HEK293 (cell line): ENCODE data around the gene MSLN.

Experiments used
- CTCF ChIA-PET: fragments of 350-600 bp; formaldehyde crosslinking; extraction: SDS; loops from one replicate; lab custom pipeline; 2021; ENCODE audit warnings: antibody characterized with exemption; lab: Yijun Ruan, JAX
- POLR2A ChIA-PET: fragments of 300-600 bp; formaldehyde crosslinking; extraction: SDS; loops from one replicate; lab custom pipeline; 2020; ENCODE audit warnings: antibody characterized with exemption, inconsistent platforms; lab: Yijun Ruan, JAX
- H3K27ac ChIP-seq: fragments of 200-500 bp; sonication (Bioruptor generic); 2 replicates; pipeline ENCODE4 v1.5.1; 2014; ENCODE audit warnings: low read depth, low read length, control low read depth, inconsistent platforms; ENCODE audit errors: extremely low read depth
- H3K36me3 ChIP-seq, 2 experiments: fragments of 200-500 bp in 1 of 2; sonication (Bioruptor generic) in 1 of 2; 1 replicate in 1 of 2; 2 replicates in 1 of 2; pipeline ENCODE4 v1.5.1; 2014 to 2017; ENCODE audit warnings: inconsistent platforms in 2 of 2, low read length in 2 of 2; ENCODE audit not compliant: control insufficient read depth in 2 of 2, insufficient read depth in 1 of 2
- H3K4me1 ChIP-seq: fragments of 200-500 bp; sonication (Bioruptor generic); 2 replicates; pipeline ENCODE4 v1.5.1; 2014; ENCODE audit warnings: mild to moderate bottlenecking, low read length, inconsistent platforms; ENCODE audit not compliant: control insufficient read depth, insufficient read depth
- H3K4me3 ChIP-seq: 2 replicates; pipeline ENCODE4 v1.5.1; 2011; ENCODE audit warnings: low read depth, mild to moderate bottlenecking, control low read depth, low read length, moderate library complexity
- H3K9me3 ChIP-seq: fragments of 200-500 bp; sonication (Bioruptor generic); 2 replicates; pipeline ENCODE4 v1.5.1; 2014; ENCODE audit warnings: low read depth, low read length, inconsistent platforms; ENCODE audit not compliant: control insufficient read depth, insufficient read depth
- BCL11B ChIP-seq: fragments of 450-650 bp; formaldehyde crosslinking; IDR thresholded peaks from 2 replicates; pipeline ENCODE4 v1.5.1; 2016; ENCODE audit warnings: low read depth, missing biosample characterization, missing genetic modification characterization
- IKZF3 ChIP-seq: fragments of 450-650 bp; IDR thresholded peaks from 2 replicates; pipeline ENCODE4 v1.5.0; 2018; ENCODE audit warnings: missing biosample characterization, mild to moderate bottlenecking, missing genetic modification characterization, moderate library complexity
- KLF16 ChIP-seq: fragments of 450-650 bp; formaldehyde crosslinking; IDR thresholded peaks from 2 replicates; pipeline ENCODE4 v1.5.1; 2017; ENCODE audit warnings: missing biosample characterization, missing genetic modification characterization
- MEIS1 ChIP-seq: sonication (generic); formaldehyde crosslinking; IDR thresholded peaks from 2 replicates; pipeline ENCODE4 v1.8.1; 2022; ENCODE audit warnings: missing genetic modification reagents, mild to moderate bottlenecking, borderline replicate concordance
- MYNN ChIP-seq: fragments of 450-650 bp; formaldehyde crosslinking; IDR thresholded peaks from 2 replicates; pipeline ENCODE4 v1.5.1; 2016; ENCODE audit warnings: missing biosample characterization, missing genetic modification characterization, borderline replicate concordance
- SCRT2 ChIP-seq: fragments of 450-650 bp; formaldehyde crosslinking; IDR thresholded peaks from 2 replicates; pipeline ENCODE4 v1.5.1; 2016; ENCODE audit warnings: missing biosample characterization, missing genetic modification characterization
- WT1 ChIP-seq: fragments of 450-650 bp; formaldehyde crosslinking; IDR thresholded peaks from 2 replicates; pipeline ENCODE4 v1.5.1; 2016; ENCODE audit warnings: missing biosample characterization, missing genetic modification characterization
- YY1 ChIP-seq: fragments of 450-650 bp; formaldehyde crosslinking; IDR thresholded peaks from 2 replicates; pipeline ENCODE4 v1.5.1; 2018; ENCODE audit warnings: missing biosample characterization, missing genetic modification characterization
- ZBTB7A ChIP-seq: fragments of 450-650 bp; formaldehyde crosslinking; IDR thresholded peaks from 2 replicates; pipeline ENCODE4 v1.5.1; 2016; ENCODE audit warnings: low read depth, missing biosample characterization, missing genetic modification characterization
- ZBTB8A ChIP-seq: fragments of 450-650 bp; formaldehyde crosslinking; IDR thresholded peaks from 2 replicates; pipeline ENCODE4 v1.5.1; 2016; ENCODE audit warnings: missing biosample characterization, missing genetic modification characterization
- ZFHX2 ChIP-seq: fragments of 450-650 bp; formaldehyde crosslinking; conservative IDR thresholded peaks from 2 replicates; pipeline ENCODE4 v1.5.1; 2016; ENCODE audit warnings: missing biosample characterization, missing genetic modification characterization
- ZFP41 ChIP-seq: fragments of 450-650 bp; formaldehyde crosslinking; IDR thresholded peaks from 2 replicates; pipeline ENCODE4 v1.5.1; 2016; ENCODE audit warnings: missing biosample characterization, missing genetic modification characterization, borderline replicate concordance
- ZNF10 ChIP-seq: fragments of 450-650 bp; formaldehyde crosslinking; IDR thresholded peaks from 2 replicates; pipeline ENCODE4 v1.5.1; 2017; ENCODE audit warnings: missing biosample characterization, missing genetic modification characterization
- ZNF133 ChIP-seq: fragments of 450-650 bp; formaldehyde crosslinking; IDR thresholded peaks from 2 replicates; pipeline ENCODE4 v1.5.1; 2016; ENCODE audit warnings: missing biosample characterization, missing genetic modification characterization
- ZNF138 ChIP-seq: fragments of 450-650 bp; formaldehyde crosslinking; IDR thresholded peaks from 2 replicates; pipeline ENCODE4 v1.5.1; 2016; ENCODE audit warnings: missing biosample characterization, missing genetic modification characterization, borderline replicate concordance
- ZNF155 ChIP-seq: fragments of 450-650 bp; formaldehyde crosslinking; IDR thresholded peaks from 2 replicates; pipeline ENCODE4 v1.5.1; 2016; ENCODE audit warnings: missing biosample characterization, missing genetic modification characterization
- ZNF157 ChIP-seq: fragments of 450-650 bp; formaldehyde crosslinking; IDR thresholded peaks from 2 replicates; pipeline ENCODE4 v1.5.1; 2016; ENCODE audit warnings: missing biosample characterization, missing genetic modification characterization
- ZNF19 ChIP-seq: fragments of 450-650 bp; formaldehyde crosslinking; IDR thresholded peaks from 2 replicates; pipeline ENCODE4; 2016; ENCODE audit warnings: missing biosample characterization, missing genetic modification characterization, low read depth
- ZNF292 ChIP-seq: fragments of 450-650 bp; formaldehyde crosslinking; IDR thresholded peaks from 2 replicates; pipeline ENCODE4 v1.5.1; 2016; ENCODE audit warnings: low read depth, missing biosample characterization, missing genetic modification characterization, borderline replicate concordance
- ZNF501 ChIP-seq: fragments of 450-650 bp; formaldehyde crosslinking; IDR thresholded peaks from 2 replicates; pipeline ENCODE4 v1.5.1; 2016; ENCODE audit warnings: missing biosample characterization, missing genetic modification characterization
- ZNF514 ChIP-seq: fragments of 450-650 bp; formaldehyde crosslinking; IDR thresholded peaks from 2 replicates; pipeline ENCODE4 v1.5.1; 2016; ENCODE audit warnings: missing biosample characterization, missing genetic modification characterization
- ZNF629 ChIP-seq: fragments of 450-650 bp; formaldehyde crosslinking; IDR thresholded peaks from 2 replicates; pipeline ENCODE4 v1.5.1; 2017; ENCODE audit warnings: missing biosample characterization, missing genetic modification characterization
- ZNF654 ChIP-seq: fragments of 450-650 bp; formaldehyde crosslinking; IDR thresholded peaks from 2 replicates; pipeline ENCODE4 v1.5.1; 2016; ENCODE audit warnings: low read depth, missing biosample characterization, missing genetic modification characterization
- ZNF792 ChIP-seq: fragments of 450-650 bp; formaldehyde crosslinking; IDR thresholded peaks from 2 replicates; pipeline ENCODE4 v1.5.1; 2016; ENCODE audit warnings: missing biosample characterization, missing genetic modification characterization
- TF ChIP-seq, protein P1 (sequence below): fragments of 450-650 bp; formaldehyde crosslinking; IDR thresholded peaks from 2 replicates; pipeline ENCODE4 v1.5.1; 2016; ENCODE audit warnings: missing biosample characterization, missing genetic modification characterization
- TF ChIP-seq, protein P2 (sequence below): fragments of 450-650 bp; formaldehyde crosslinking; IDR thresholded peaks from 2 replicates; pipeline ENCODE4 v1.5.1; 2016; ENCODE audit warnings: missing biosample characterization, missing genetic modification characterization
- TF ChIP-seq, protein P3 (sequence below): fragments of 450-650 bp; formaldehyde crosslinking; IDR thresholded peaks from 2 replicates; pipeline ENCODE4 v1.5.0; 2017; ENCODE audit warnings: missing biosample characterization, missing genetic modification characterization, borderline replicate concordance
- TF ChIP-seq, protein P4 (sequence below): fragments of 450-650 bp; formaldehyde crosslinking; IDR thresholded peaks from 2 replicates; pipeline ENCODE4 v1.5.1; 2017; ENCODE audit warnings: missing biosample characterization, missing genetic modification characterization
- TF ChIP-seq, protein P5 (sequence below): fragments of 450-650 bp; formaldehyde crosslinking; IDR thresholded peaks from 2 replicates; pipeline ENCODE4 v1.5.1; 2016; ENCODE audit warnings: missing biosample characterization, missing genetic modification characterization

MSLN gene

DNA sequence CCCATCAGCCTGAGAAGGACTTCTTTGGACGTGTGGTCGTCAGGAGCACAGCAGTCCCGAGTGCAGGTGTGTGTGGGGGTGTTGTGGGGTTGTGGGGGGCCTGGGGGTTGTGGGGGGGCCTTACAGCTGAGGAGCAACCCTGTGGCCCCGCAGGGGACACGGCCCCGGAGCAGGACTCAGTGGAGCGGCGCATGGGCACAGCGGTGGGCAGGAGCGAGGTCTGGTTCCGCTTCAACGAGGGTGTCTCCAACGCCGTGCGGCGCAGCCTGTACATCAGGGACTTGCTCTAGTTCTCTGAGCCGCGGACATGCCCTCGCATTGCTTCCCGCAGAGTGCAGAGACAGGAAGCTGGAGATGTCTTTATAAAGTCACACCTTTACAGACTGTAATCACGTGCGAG, 37.2 kb downstream of the MSLN start:
- H3K9me3 ChIP-seq: no peaks in the 10 kb centered on the region
- peaks cover 0 to 47% of the 10 kb centered on the region in 2 experiments; a peak in 1 of 3 replicates for H3K36me3 ChIP-seq
- H3K4me1 ChIP-seq: peaks cover 2% of the 10 kb centered on the region; the same call in 1 of the 2 replicates
- POLR2A ChIA-PET: no interaction called here
- CTCF ChIA-PET: no interaction called here
- H3K4me3 ChIP-seq: no peak overlapping the region
- H3K27ac ChIP-seq: no peak overlapping the region
- TF ChIP-seq, protein P1, sequence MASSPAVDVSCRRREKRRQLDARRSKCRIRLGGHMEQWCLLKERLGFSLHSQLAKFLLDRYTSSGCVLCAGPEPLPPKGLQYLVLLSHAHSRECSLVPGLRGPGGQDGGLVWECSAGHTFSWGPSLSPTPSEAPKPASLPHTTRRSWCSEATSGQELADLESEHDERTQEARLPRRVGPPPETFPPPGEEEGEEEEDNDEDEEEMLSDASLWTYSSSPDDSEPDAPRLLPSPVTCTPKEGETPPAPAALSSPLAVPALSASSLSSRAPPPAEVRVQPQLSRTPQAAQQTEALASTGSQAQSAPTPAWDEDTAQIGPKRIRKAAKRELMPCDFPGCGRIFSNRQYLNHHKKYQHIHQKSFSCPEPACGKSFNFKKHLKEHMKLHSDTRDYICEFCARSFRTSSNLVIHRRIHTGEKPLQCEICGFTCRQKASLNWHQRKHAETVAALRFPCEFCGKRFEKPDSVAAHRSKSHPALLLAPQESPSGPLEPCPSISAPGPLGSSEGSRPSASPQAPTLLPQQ: no peak
- TF ChIP-seq ZNF133 (tag by site-specific recombination): no peak
- TF ChIP-seq BCL11B (tag by site-specific recombination): no peak
- no peak for TF ChIP-seq ZFP41
- TF ChIP-seq ZNF155 (tag by site-specific recombination): no peak
- no peak for TF ChIP-seq MYNN (tag by site-specific recombination)
- TF ChIP-seq ZBTB7A (tag by site-specific recombination): no peak
- no peak for TF ChIP-seq MEIS1
- TF ChIP-seq IKZF3 (tag by site-specific recombination): no peak

DNA sequence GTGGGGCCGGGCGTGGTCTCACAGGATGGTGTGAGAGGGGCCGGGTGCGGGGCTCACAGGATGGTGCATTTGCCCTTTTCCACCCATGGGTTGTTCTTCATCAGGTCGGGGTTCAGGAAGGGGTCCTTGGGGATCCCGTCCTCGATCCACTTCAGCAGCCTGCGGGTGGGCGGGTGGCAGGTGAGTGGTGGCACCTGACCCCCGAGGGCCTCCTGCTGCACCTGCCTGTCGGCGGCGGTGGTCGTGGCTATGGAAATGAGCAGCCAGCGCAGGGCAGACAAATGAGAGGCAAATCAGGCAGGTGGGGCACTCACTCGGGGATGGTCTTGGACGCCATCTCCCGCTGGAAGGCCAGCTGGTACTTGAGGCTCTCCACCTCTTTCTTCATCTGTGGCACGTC, 38.1 kb downstream of the MSLN start:
- Histone ChIP-seq H3K4me3 (no peak overlapping the region), H3K27ac (no peak overlapping the region), H3K4me1 (peaks cover 2% of the 10 kb centered on the region; the same call in 1 of the 2 replicates), H3K9me3 (no peaks in the 10 kb centered on the region), H3K36me3 (peaks cover 0 to 38% of the 10 kb centered on the region in 2 experiments; a peak in 1 of 3 replicates)
- CTCF ChIA-PET: interaction anchor here (0.7 kb wide), 1 partner anchor 259 kb away, joined by 4 read pairs; no protein-coding TSS in a partner anchor
- POLR2A ChIA-PET: interaction anchor here (3.7 kb wide), 1 partner anchor 10 kb away, joined by 23 read pairs; the partner anchor contains the start of genes CHTF18 and RPUSD1
- TF ChIP-seq ZNF629: no peak
- TF ChIP-seq SCRT2 (tag by site-specific recombination): no peak
- no peak for TF ChIP-seq KLF16
- TF ChIP-seq, protein P2, sequence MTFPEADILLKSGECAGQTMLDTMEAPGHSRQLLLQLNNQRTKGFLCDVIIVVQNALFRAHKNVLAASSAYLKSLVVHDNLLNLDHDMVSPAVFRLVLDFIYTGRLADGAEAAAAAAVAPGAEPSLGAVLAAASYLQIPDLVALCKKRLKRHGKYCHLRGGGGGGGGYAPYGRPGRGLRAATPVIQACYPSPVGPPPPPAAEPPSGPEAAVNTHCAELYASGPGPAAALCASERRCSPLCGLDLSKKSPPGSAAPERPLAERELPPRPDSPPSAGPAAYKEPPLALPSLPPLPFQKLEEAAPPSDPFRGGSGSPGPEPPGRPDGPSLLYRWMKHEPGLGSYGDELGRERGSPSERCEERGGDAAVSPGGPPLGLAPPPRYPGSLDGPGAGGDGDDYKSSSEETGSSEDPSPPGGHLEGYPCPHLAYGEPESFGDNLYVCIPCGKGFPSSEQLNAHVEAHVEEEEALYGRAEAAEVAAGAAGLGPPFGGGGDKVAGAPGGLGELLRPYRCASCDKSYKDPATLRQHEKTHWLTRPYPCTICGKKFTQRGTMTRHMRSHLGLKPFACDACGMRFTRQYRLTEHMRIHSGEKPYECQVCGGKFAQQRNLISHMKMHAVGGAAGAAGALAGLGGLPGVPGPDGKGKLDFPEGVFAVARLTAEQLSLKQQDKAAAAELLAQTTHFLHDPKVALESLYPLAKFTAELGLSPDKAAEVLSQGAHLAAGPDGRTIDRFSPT (tag by site-specific recombination): peak; percentile 43; the same call in 1 of the 2 replicates
- no peak for TF ChIP-seq ZNF292
- TF ChIP-seq ZNF157 (tag by site-specific recombination): no peak
- TF ChIP-seq, protein P3, sequence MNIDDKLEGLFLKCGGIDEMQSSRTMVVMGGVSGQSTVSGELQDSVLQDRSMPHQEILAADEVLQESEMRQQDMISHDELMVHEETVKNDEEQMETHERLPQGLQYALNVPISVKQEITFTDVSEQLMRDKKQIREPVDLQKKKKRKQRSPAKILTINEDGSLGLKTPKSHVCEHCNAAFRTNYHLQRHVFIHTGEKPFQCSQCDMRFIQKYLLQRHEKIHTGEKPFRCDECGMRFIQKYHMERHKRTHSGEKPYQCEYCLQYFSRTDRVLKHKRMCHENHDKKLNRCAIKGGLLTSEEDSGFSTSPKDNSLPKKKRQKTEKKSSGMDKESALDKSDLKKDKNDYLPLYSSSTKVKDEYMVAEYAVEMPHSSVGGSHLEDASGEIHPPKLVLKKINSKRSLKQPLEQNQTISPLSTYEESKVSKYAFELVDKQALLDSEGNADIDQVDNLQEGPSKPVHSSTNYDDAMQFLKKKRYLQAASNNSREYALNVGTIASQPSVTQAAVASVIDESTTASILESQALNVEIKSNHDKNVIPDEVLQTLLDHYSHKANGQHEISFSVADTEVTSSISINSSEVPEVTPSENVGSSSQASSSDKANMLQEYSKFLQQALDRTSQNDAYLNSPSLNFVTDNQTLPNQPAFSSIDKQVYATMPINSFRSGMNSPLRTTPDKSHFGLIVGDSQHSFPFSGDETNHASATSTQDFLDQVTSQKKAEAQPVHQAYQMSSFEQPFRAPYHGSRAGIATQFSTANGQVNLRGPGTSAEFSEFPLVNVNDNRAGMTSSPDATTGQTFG (tag by site-specific recombination): no peak
- TF ChIP-seq ZNF138 (tag by site-specific recombination): no peak
- TF ChIP-seq ZNF514: no peak
- TF ChIP-seq, protein P4, sequence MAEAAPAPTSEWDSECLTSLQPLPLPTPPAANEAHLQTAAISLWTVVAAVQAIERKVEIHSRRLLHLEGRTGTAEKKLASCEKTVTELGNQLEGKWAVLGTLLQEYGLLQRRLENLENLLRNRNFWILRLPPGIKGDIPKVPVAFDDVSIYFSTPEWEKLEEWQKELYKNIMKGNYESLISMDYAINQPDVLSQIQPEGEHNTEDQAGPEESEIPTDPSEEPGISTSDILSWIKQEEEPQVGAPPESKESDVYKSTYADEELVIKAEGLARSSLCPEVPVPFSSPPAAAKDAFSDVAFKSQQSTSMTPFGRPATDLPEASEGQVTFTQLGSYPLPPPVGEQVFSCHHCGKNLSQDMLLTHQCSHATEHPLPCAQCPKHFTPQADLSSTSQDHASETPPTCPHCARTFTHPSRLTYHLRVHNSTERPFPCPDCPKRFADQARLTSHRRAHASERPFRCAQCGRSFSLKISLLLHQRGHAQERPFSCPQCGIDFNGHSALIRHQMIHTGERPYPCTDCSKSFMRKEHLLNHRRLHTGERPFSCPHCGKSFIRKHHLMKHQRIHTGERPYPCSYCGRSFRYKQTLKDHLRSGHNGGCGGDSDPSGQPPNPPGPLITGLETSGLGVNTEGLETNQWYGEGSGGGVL (tag by site-specific recombination): no peak
- TF ChIP-seq, protein P5, sequence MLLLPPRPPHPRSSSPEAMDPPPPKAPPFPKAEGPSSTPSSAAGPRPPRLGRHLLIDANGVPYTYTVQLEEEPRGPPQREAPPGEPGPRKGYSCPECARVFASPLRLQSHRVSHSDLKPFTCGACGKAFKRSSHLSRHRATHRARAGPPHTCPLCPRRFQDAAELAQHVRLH (tag by site-specific recombination): no peak
- no peak for TF ChIP-seq ZNF19 (tag by site-specific recombination)
- no peak for TF ChIP-seq WT1 (tag by site-specific recombination)
- TF ChIP-seq ZFHX2 (tag by site-specific recombination): no peak
- TF ChIP-seq ZNF792: no peak
- no peak for TF ChIP-seq ZNF654 (tag by site-specific recombination)
- 0 out of 2 replicates have a peak, but pooled peaks have one; percentile 24 for TF ChIP-seq ZBTB8A (tag by site-specific recombination)
- TF ChIP-seq ZNF10 (tag by site-specific recombination): peak; percentile 74; the same call in 1 of the 2 replicates
- no peak for TF ChIP-seq YY1 (tag by site-specific recombination)
- no peak for TF ChIP-seq ZNF501 (tag by site-specific recombination)
